Loucy (cell line): ENCODE data around the gene ZNF423.

Experiments used
- H2AFZ ChIP-seq: fragments of 200-600 bp; sonication (generic); 2 replicates; pipeline ENCODE4 v1.6.0; 2016; ENCODE audit warnings: antibody characterized with exemption, mild to moderate bottlenecking, low read length, moderate library complexity
- H3F3A ChIP-seq: fragments of 200-600 bp; 2 replicates; pipeline ENCODE4 v1.6.0; 2016; ENCODE audit warnings: antibody characterized with exemption, low read depth, mild to moderate bottlenecking
- H3K27me3 ChIP-seq: fragments of 200-600 bp; sonication (generic); 2 replicates; pipeline ENCODE4 v1.6.1; 2014; ENCODE audit warnings: low read length, mild to moderate bottlenecking; ENCODE audit not compliant: insufficient read depth, poor library complexity, severe bottlenecking
- H3K36me3 ChIP-seq: fragments of 200-600 bp; sonication (generic); 2 replicates; pipeline ENCODE4 v1.6.1; 2016; ENCODE audit warnings: low read length; ENCODE audit not compliant: insufficient read depth
- H3K4me1 ChIP-seq: fragments of 200-600 bp; sonication (generic); 2 replicates; pipeline ENCODE4 v1.5.1; 2014; ENCODE audit warnings: low read length, mild to moderate bottlenecking; ENCODE audit not compliant: insufficient read depth, poor library complexity, severe bottlenecking
- H3K4me2 ChIP-seq: fragments of 200-600 bp; sonication (generic); 2 replicates; pipeline ENCODE4 v1.6.0; 2014; ENCODE audit warnings: antibody characterized with exemption, low read length, low read depth, mild to moderate bottlenecking; ENCODE audit not compliant: poor library complexity, severe bottlenecking
- H3K4me3 ChIP-seq: fragments of 200-600 bp; sonication (generic); 2 replicates; pipeline ENCODE4 v1.5.1; 2014; ENCODE audit warnings: low read length, mild to moderate bottlenecking, mixed read lengths; ENCODE audit not compliant: poor library complexity, severe bottlenecking
- H3K79me2 ChIP-seq: fragments of 200-600 bp; sonication (generic); 2 replicates; pipeline ENCODE4 v1.6.1; 2014; ENCODE audit warnings: low read length; ENCODE audit not compliant: insufficient read depth
- H3K9ac ChIP-seq: fragments of 200-600 bp; sonication (generic); 2 replicates; pipeline ENCODE4 v1.6.0; 2014; ENCODE audit warnings: mild to moderate bottlenecking, low read depth, low read length, moderate library complexity; ENCODE audit not compliant: poor library complexity, severe bottlenecking
- H3K9me2 ChIP-seq: fragments of 200-600 bp; sonication (generic); replicated peaks from 2 replicates; pipeline ENCODE4 v1.6.1; 2016; ENCODE audit warnings: low read depth, low read length, mixed read lengths
- H3K9me3 ChIP-seq: fragments of 200-600 bp; sonication (generic); 2 replicates; pipeline ENCODE4 v1.6.1; 2014; ENCODE audit warnings: mild to moderate bottlenecking, antibody characterized with exemption, low read length, low read depth; ENCODE audit not compliant: insufficient read depth
- H4K20me1 ChIP-seq: fragments of 200-600 bp; sonication (generic); 2 replicates; pipeline ENCODE4 v1.6.0; 2014; ENCODE audit warnings: antibody characterized with exemption, low read length, mild to moderate bottlenecking; ENCODE audit not compliant: insufficient read depth, poor library complexity, severe bottlenecking
- CTCF ChIP-seq: fragments of 200-600 bp; sonication (generic); conservative IDR thresholded peaks from 2 replicates; pipeline ENCODE4 v1.5.1; 2014; ENCODE audit warnings: mild to moderate bottlenecking, antibody characterized with exemption, low read length
- EZH2phosphoT487 ChIP-seq: fragments of 200-600 bp; IDR thresholded peaks from 2 replicates; pipeline ENCODE4 v1.6.1; 2018; ENCODE audit warnings: antibody characterized with exemption, mild to moderate bottlenecking, moderate library complexity, borderline replicate concordance

The ZNF423 gene

DNA sequence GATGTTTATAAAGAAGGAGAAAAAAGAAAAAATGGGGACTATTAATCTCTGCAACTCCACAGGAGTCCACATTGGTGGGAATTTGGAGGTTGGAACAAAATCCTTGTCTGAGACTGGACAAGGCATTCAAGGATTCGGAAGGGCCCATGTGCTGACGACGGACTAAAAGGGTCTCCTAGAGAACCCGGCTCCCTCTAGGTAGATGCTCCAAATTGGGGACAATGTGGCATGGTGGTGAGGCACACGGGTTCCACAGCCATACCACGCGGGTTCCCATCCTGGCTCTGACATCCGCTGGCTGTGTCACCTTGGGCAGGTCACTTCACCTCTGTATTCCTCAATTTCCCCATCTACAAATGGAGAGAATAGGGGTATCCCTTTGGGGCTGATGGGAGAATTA, 254.9 kb downstream of the ZNF423 start:
- Histone ChIP-seq H3K79me2 (no peaks in the 10 kb centered on the region), H3K4me2 (no peak overlapping the region), H3K4me1 (no peaks in the 10 kb centered on the region), H3K27me3 (no peaks in the 10 kb centered on the region), H3K4me3 (no peak overlapping the region), H3K36me3 (no peaks in the 10 kb centered on the region), H3K9ac (no peak overlapping the region), H3F3A (no peaks in the 10 kb centered on the region), H3K9me2 (no peaks in the 10 kb centered on the region), H2AFZ (no peak overlapping the region), H4K20me1 (no peaks in the 10 kb centered on the region), H3K9me3 (no peaks in the 10 kb centered on the region)
- TF ChIP-seq EZH2phosphoT487 = no peak
- no peak for TF ChIP-seq CTCF

DNA sequence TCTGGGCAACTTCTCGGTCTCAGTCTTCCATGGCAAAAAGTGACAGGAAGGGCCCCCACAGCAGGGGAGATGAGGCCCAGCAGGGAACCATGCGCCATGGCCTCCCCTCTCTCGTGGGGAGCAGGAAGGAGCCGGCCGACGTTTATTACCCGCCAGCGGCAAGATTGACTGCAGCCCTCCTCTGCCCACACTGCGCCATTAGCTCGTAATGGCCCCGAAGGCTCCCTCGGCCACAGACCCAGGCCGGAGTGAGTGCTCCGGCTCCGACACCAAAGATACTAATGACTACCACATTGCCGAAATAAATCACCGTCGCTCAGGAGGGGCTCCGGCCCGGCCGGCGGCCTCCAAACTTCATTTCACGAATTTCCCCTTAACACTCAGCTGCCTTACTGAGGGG, 255.4 kb downstream of the ZNF423 start:
- TF ChIP-seq CTCF (no peak), EZH2phosphoT487 (no peak)
- no peaks in the 10 kb centered on the region for H3K79me2 ChIP-seq
- H3K4me1 ChIP-seq = no peaks in the 10 kb centered on the region
- H2AFZ ChIP-seq = no peak overlapping the region
- H3K4me3 ChIP-seq = no peak overlapping the region
- no peaks in the 10 kb centered on the region for H3F3A ChIP-seq
- H3K9ac ChIP-seq = no peak overlapping the region
- H3K4me2 ChIP-seq = no peak overlapping the region
- H3K36me3 ChIP-seq = no peaks in the 10 kb centered on the region
- H3K27me3 ChIP-seq = no peaks in the 10 kb centered on the region
- no peaks in the 10 kb centered on the region for H3K9me2 ChIP-seq
- no peaks in the 10 kb centered on the region for H4K20me1 ChIP-seq
- H3K9me3 ChIP-seq = no peaks in the 10 kb centered on the region

DNA sequence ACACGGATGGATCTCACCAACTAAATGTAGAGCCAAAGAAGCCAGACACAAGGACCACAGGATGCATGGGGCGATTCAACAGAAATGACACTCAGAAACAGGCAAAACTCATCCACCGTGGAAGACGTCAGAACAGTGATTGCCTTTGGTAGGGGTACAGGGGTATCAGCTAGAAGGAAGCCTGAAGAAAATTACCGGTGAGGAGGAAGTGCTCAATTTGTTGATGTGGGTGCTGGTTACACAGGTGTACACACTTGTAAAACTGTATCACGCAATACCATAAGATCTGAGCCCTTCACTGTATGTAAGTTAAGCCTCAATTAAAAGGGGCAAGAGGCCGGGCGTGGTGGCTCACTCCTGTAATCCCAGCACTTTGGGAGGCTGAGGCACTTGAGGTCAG, 256.2 kb downstream of the ZNF423 start:
- H2AFZ ChIP-seq = no peak overlapping the region
- no peak overlapping the region for H3K4me3 ChIP-seq
- H3K9me2 ChIP-seq = no peaks in the 10 kb centered on the region
- H3K27me3 ChIP-seq = no peaks in the 10 kb centered on the region
- H3K4me2 ChIP-seq = no peak overlapping the region
- H3K9me3 ChIP-seq = no peaks in the 10 kb centered on the region
- H3K9ac ChIP-seq = no peak overlapping the region
- TF ChIP-seq EZH2phosphoT487 (no peak), CTCF (no peak)
- H3F3A ChIP-seq = no peaks in the 10 kb centered on the region
- H3K4me1 ChIP-seq = no peaks in the 10 kb centered on the region
- no peaks in the 10 kb centered on the region for H4K20me1 ChIP-seq
- no peaks in the 10 kb centered on the region for H3K79me2 ChIP-seq
- H3K36me3 ChIP-seq = no peaks in the 10 kb centered on the region
